ENCODE measurements around the gene ABL2.
A peak's percentile ranks its signal among the peaks of the same experiment; 100 is the strongest.

ABL2 gene

GRCh38 chr1:179055937-179056336, 173.5 kb downstream of the ABL2 start:
- no peak for TF ChIP-seq MAX (IDR thresholded peaks at IDR 0.05; ENCODE audit: low read depth, low read length)
- TF ChIP-seq CTCF (IDR thresholded peaks at IDR 0.05; ENCODE audit: low read depth, low read length): no peak
- TF ChIP-seq MYC (IDR thresholded peaks at IDR 0.05; ENCODE audit: low read depth, low read length): no peak
- TF ChIP-seq POLR2A (IDR thresholded peaks at IDR 0.05; ENCODE audit: extremely low read depth, insufficient read length): no peak

GRCh38 chr1:179053486-179053885, 176.0 kb downstream of the ABL2 start:
- TF ChIP-seq MAX (IDR thresholded peaks at IDR 0.05; ENCODE audit: low read depth, low read length): no peak
- no peak for TF ChIP-seq MYC (IDR thresholded peaks at IDR 0.05; ENCODE audit: low read depth, low read length)
- TF ChIP-seq CTCF (IDR thresholded peaks at IDR 0.05; ENCODE audit: low read depth, low read length): no peak
- no peak for TF ChIP-seq POLR2A (IDR thresholded peaks at IDR 0.05; ENCODE audit: extremely low read depth, insufficient read length)
- DNase-seq (ENCODE audit: low read depth): no peak
- no peak overlapping the region for H3K4me3 ChIP-seq (ENCODE audit: low read depth, low read length)

More at GRCh38 chr1:179055937-179056336, 173.5 kb downstream of the ABL2 start:
- no peak for DNase-seq (ENCODE audit: low read depth)
- H3K4me3 ChIP-seq (ENCODE audit: low read depth, low read length): no peak overlapping the region

DNA sequence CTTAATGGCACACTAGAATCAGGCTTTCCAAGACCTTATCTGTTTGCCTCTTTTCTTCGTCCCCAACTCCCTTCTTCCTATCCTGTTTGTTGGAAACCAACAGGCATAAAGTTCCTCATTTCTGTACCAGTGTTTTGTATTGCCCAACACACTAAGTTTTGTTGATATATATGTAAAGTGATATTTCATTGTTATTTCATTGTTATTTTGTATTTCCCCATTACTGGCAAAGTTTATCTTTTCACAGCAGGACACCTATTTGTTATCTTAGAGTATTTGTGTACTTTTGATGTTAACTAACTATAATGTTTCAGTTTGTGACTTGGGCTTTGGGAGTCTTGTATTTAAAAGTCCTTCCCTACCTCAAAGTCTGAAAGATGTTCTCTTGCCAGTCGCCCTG, 176.7 kb downstream of the ABL2 start:
- TF ChIP-seq POLR2A (IDR thresholded peaks at IDR 0.05; ENCODE audit: extremely low read depth, insufficient read length) (no peak), MYC (IDR thresholded peaks at IDR 0.05; ENCODE audit: low read depth, low read length) (no peak), CTCF (IDR thresholded peaks at IDR 0.05; ENCODE audit: low read depth, low read length) (no peak), MAX (IDR thresholded peaks at IDR 0.05; ENCODE audit: low read depth, low read length) (no peak)
- DNase-seq (ENCODE audit: low read depth): peak; percentile 19
- no peak overlapping the region for H3K4me3 ChIP-seq (ENCODE audit: low read depth, low read length)
